WERI-Rb-1 (cell line): Measurements from ENCODE around the gene DIO3.

Experiments
- DNase-seq: peaks from one replicate; pipeline ENCODE4 v3.0.0-alpha.2; 2020
- H3K27ac ChIP-seq: fragments of 250-450 bp; sonication (Bioruptor Pico); 2 replicates; pipeline ENCODE4 v1.5.1; 2020; ENCODE audit warnings: mild to moderate bottlenecking, moderate library complexity
- H3K27me3 ChIP-seq: fragments of 250-450 bp; sonication (Bioruptor Pico); 2 replicates; pipeline ENCODE4 v1.5.1; 2021; ENCODE audit warnings: mild to moderate bottlenecking, low read depth, moderate library complexity; ENCODE audit not compliant: insufficient read depth, severe bottlenecking
- H3K36me3 ChIP-seq: fragments of 250-450 bp; sonication (Bioruptor Pico); 2 replicates; pipeline ENCODE4 v1.5.1; 2020; ENCODE audit warnings: mild to moderate bottlenecking, moderate library complexity
- H3K4me3 ChIP-seq: 2 replicates; pipeline ENCODE4 v1.5.1; 2011; ENCODE audit warnings: low read depth, mild to moderate bottlenecking, control low read depth, low read length
- H3K9me3 ChIP-seq: fragments of 250-450 bp; sonication (Bioruptor Pico); 2 replicates; pipeline ENCODE4 v1.5.1; 2021; ENCODE audit warnings: mild to moderate bottlenecking, moderate library complexity; ENCODE audit not compliant: severe bottlenecking
- TF ChIP-seq, protein P1 (sequence below): IDR thresholded peaks from 2 replicates; pipeline ENCODE4 v1.5.1; 2011; ENCODE audit warnings: low read depth, mild to moderate bottlenecking, control low read depth, inconsistent platforms, low read length

The DIO3 gene

DNA sequence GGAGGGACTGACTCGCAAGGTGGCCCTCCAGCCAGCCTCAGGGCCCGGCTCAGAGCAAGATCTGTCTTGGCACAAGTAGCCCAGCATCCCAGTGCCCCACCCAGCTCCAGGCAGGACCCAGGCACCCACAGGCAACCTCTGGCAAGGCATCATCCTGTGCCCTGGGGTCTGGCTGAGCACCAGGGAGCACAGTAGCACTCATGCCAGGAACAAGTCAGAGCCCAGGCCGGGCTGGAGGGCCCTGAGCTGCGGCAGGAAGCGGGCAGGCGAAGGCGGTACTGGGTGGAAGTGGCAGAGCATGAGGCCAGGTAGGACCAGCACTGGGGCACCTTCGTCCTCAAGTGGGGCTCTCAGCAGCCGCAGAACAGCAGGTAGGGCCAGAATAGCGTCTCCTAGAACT is 5.2 kb upstream of the DIO3 start:
- TF ChIP-seq, protein P1, sequence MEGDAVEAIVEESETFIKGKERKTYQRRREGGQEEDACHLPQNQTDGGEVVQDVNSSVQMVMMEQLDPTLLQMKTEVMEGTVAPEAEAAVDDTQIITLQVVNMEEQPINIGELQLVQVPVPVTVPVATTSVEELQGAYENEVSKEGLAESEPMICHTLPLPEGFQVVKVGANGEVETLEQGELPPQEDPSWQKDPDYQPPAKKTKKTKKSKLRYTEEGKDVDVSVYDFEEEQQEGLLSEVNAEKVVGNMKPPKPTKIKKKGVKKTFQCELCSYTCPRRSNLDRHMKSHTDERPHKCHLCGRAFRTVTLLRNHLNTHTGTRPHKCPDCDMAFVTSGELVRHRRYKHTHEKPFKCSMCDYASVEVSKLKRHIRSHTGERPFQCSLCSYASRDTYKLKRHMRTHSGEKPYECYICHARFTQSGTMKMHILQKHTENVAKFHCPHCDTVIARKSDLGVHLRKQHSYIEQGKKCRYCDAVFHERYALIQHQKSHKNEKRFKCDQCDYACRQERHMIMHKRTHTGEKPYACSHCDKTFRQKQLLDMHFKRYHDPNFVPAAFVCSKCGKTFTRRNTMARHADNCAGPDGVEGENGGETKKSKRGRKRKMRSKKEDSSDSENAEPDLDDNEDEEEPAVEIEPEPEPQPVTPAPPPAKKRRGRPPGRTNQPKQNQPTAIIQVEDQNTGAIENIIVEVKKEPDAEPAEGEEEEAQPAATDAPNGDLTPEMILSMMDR: no peak
- DNase-seq: no peak
- H3K27ac ChIP-seq: no peak overlapping the region
- H3K9me3 ChIP-seq: no peaks in the 10 kb centered on the region
- H3K4me3 ChIP-seq: no peak overlapping the region
- no peaks in the 10 kb centered on the region for H3K36me3 ChIP-seq
- H3K27me3 ChIP-seq: peaks cover 89% of the 10 kb centered on the region

DNA sequence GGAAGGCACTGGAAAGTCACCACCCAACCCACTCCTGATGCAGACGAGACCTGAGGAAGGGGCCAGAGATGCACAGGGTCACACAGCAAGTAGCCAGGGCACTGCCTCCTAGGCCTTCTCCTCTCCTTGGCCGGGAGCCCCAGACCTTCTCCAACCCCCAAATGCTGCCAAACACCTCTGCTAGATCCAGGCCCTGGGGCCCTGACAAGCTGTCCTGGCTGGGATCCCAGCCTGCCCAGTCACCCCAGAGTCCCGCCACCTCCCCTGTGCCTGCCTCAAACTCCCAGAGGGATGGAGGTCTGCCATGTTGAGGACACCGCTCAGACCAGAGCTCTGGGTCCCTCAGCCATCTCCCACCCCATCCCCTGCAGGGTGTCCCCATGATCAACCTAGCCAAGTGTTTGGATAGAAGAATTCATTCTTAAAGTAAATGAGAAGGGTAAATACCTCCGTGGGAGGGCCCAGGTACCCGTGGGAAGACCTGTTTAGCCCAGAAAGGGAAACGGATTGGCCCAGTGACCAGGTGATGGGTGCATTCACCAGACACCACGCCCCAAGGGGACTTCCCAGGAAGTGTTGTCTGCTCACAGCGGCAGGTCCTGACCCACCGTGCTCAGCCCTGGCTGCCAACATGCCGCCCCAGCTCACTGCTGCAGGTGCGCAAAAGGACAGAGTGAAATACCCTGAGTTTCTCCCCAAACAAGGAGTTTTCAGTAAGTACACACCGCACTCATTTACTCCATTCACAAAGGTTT is 4.6 kb upstream of the DIO3 start:
- Histone ChIP-seq H3K27me3 (peaks cover 89% of the 10 kb centered on the region), H3K36me3 (no peaks in the 10 kb centered on the region), H3K27ac (no peak overlapping the region), H3K4me3 (no peak overlapping the region), H3K9me3 (peaks cover 6% of the 10 kb centered on the region)
- TF ChIP-seq, protein P1: no peak
- DNase-seq: no peak

GRCh38 chr14:101557321-101557695 is 4.0 kb upstream of the DIO3 start:
- TF ChIP-seq, protein P1: no peak
- DNase-seq: no peak
- Histone ChIP-seq H3K36me3 (no peaks in the 10 kb centered on the region), H3K4me3 (no peak overlapping the region), H3K27ac (no peak overlapping the region), H3K9me3 (peaks cover 11% of the 10 kb centered on the region), H3K27me3 (peaks cover 90% of the 10 kb centered on the region)

DNA sequence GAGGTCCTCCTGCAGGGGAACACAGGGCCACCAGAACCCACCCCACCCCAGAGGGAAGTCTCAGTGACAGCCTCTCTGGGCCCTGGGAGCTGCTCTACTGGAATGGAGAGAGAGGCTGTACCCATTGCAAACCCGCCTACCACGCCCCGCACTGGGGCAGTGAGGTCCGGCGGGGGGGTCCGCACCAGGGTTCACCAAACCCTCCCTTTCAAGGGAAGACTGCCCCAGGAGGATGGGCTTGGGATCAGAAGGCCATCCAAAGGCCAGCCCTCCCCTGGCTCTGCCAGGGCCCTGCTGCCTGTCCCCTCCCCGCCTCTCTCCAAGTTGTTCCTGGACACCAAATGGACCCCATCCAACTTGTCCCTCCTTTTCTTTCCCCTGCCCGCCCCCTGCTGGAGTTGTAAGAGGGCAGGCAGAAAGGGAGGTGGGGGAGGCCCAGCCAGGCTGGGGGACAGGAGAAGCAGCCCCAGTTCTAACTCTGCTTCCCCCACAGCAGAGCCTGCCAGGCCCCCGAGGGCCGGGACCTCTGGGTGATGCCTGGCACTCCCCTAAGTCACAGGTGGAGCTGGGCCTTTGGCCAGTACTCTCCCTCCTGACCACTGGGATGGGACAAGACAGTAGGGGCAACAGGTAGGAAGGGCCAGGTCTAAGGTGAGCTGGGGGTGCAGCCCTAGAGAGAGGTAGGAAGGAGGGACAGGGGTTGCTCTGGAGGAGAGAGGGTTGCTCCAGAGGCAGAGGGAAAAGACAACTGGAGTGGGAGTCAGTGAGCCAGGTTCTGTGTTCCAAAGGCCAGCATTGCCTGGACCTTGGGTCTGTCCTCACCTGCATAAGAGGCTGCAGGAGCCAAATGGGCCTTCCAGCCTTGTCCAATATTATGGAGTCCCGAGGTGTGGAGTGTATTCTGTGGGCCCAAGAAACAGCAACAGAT is 3.2 kb upstream of the DIO3 start:
- no peak overlapping the region for H3K27ac ChIP-seq
- no peaks in the 10 kb centered on the region for H3K36me3 ChIP-seq
- no peak overlapping the region for H3K4me3 ChIP-seq
- DNase-seq: peak; percentile 33
- H3K9me3 ChIP-seq: peaks cover 11% of the 10 kb centered on the region
- H3K27me3 ChIP-seq: peaks cover 91% of the 10 kb centered on the region
- TF ChIP-seq, protein P1: 0 out of 2 replicates have a peak, but pooled peaks have one; percentile 16

DNA sequence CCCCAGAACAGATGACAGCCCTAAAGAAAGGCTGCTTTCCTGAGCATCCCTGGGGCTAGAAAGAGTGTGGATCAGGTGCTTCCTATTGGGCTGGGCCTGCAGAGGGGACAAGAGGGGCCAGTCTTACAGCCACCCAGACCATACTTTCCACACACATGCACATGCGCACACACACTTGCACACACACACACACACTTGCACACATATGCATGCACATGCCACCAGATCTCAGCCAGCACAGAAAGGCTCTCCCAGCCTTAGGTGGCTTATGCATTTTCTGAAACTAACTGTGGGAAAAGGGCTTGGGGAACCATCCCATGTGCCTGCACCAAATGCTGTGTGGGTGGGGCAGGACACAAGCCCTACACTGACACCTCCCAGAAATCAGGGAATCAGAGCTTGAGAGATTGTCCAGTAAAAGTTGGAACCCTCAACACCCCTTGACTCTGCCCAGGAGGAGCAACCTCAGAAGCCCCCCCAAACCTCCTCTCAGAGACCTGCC is 2.5 kb upstream of the DIO3 start:
- Histone ChIP-seq H3K27ac (no peak overlapping the region), H3K9me3 (peaks cover 11% of the 10 kb centered on the region), H3K27me3 (peaks cover 91% of the 10 kb centered on the region), H3K36me3 (no peaks in the 10 kb centered on the region), H3K4me3 (no peak overlapping the region)
- no peak for DNase-seq
- TF ChIP-seq, protein P1: no peak
